ENCODE results near the gene CNPY1. TPM values are rescaled to one million over a fixed set of nuclear protein-coding genes. Genes with fewer than 3 reads are reported as not detected.
A peak's percentile ranks its signal among the peaks of the same experiment; 100 is the strongest.

The CNPY1 gene
- total and polyA plus RNA-seq, 4 donors = not detected

DNA sequence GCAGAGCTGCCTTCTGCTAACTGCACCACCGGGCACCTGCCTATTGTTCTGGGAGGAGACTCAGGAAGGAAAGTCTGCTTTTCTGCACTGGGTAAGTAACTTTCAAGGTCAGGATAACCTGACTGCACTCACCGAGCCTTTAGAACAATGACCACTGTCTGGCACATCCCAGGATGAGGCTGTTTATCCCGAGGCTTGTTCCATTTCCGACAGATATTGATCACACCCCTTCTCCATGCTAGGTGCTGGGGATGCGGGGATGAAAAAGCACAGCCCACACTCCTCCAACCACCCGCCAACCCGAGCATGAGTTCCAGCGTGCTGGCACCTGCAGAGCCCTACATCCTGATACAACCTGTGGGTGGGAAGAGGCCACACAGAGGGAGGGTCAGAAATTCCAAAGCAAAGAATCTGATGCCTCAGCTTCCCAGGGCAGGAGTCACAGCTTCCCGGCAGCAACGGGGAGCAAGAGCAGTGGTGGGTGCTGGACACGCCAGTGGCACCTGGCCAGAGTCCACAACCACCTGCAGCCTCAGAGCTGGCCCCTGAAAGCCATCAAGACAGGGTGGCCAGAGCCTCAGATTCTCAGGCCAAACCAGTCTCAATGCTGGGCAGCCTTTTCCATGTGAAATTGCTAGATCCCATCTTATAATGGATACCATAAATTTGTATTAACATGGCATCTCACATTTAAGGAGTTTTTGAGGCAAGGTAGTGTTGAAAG, 34.9 kb upstream of the CNPY1 start:
- Histone ChIP-seq H3K4me3 (ENCODE audit: low read length in 2 of 2) (no peak overlapping the region), H3K36me3 (ENCODE audit: control insufficient read depth in 1 of 2, insufficient read depth in 2 of 2, low read length in 1 of 2) (no peaks in the 10 kb centered on the region), H3K4me1 (ENCODE audit: control insufficient read depth in 1 of 2, insufficient read depth in 2 of 2, low read length in 2 of 2) (no peaks in the 10 kb centered on the region), H3K27me3 (ENCODE audit: control insufficient read depth in 1 of 2, insufficient read depth in 2 of 2, low read length in 1 of 2) (no peaks in the 10 kb centered on the region), H3K9me3 (ENCODE audit: control insufficient read depth, low read length) (no peaks in the 10 kb centered on the region), H3K27ac (ENCODE audit: low read depth in 1 of 2, low read length in 2 of 2) (no peak overlapping the region)
- intact Hi-C loops (cut with DNase I) = no loop called here
- ATAC-seq (ENCODE audit: low FRiP score) = no peak
- 63 to 71% methylated on average over 11 of the region's 11 CpGs for WGBS, 2 donors
- peak in 1 of 2 donors; percentile 34 for DNase-seq

DNA sequence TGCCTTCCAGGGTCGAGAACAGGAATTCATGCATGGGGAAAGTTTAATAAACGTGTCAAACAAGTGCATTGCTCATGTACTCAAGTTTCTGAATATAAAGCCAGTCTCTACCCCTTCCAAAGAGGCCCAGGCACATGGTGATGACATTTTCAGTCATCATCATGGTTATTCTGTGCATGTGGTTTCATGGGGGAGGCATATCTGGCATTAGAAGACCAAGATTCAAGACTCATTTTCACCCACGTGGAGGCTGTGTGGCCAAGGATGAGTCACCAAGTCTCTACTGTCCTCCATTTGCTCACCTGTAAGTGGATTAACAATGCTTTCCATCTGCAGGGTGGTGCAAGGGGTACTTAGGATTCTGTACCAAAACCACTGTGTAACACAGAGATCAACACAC, 34.0 kb upstream of the CNPY1 start:
- Histone ChIP-seq H3K4me1 (ENCODE audit: control insufficient read depth in 1 of 2, insufficient read depth in 2 of 2, low read length in 2 of 2) (no peaks in the 10 kb centered on the region), H3K27me3 (ENCODE audit: control insufficient read depth in 1 of 2, insufficient read depth in 2 of 2, low read length in 1 of 2) (no peaks in the 10 kb centered on the region), H3K4me3 (ENCODE audit: low read length in 2 of 2) (no peak overlapping the region), H3K9me3 (ENCODE audit: control insufficient read depth, low read length) (no peaks in the 10 kb centered on the region), H3K36me3 (ENCODE audit: control insufficient read depth in 1 of 2, insufficient read depth in 2 of 2, low read length in 1 of 2) (no peaks in the 10 kb centered on the region), H3K27ac (ENCODE audit: low read depth in 1 of 2, low read length in 2 of 2) (no peak overlapping the region)
- 38 to 61% methylated on average over 3 of the region's 3 CpGs for WGBS, 2 donors
- ATAC-seq (ENCODE audit: low FRiP score) = no peak
- intact Hi-C loops (cut with DNase I) = no loop called here
- no peak for DNase-seq

DNA sequence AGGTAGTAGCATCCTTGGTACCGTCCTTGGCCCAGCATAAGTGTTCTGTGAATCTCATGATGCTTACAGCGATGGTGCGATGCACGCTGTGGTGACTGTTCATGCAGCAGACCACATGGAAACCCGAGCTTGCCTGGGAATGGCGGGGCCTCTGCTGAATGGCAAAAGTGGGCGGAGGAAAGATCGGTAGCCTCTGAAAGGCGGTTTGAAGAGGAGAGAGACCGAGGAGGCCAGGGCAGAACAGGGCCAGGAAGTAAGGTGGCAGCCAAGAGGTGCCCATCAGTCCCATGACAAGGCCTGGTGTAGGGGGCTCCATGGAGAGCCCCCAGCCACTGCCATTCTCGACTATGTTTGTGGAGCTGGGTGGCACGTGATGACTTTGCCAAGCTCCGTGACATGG, 33.2 kb upstream of the CNPY1 start:
- DNase-seq (peak in 1 of 2 donors; percentile 21), ATAC-seq (ENCODE audit: low FRiP score) (no peak)
- Histone ChIP-seq H3K9me3 (ENCODE audit: control insufficient read depth, low read length) (no peaks in the 10 kb centered on the region), H3K27me3 (ENCODE audit: control insufficient read depth in 1 of 2, insufficient read depth in 2 of 2, low read length in 1 of 2) (no peaks in the 10 kb centered on the region), H3K27ac (ENCODE audit: low read depth in 1 of 2, low read length in 2 of 2) (no peak overlapping the region), H3K4me3 (ENCODE audit: low read length in 2 of 2) (no peak overlapping the region), H3K36me3 (ENCODE audit: control insufficient read depth in 1 of 2, insufficient read depth in 2 of 2, low read length in 1 of 2) (no peaks in the 10 kb centered on the region), H3K4me1 (ENCODE audit: control insufficient read depth in 1 of 2, insufficient read depth in 2 of 2, low read length in 2 of 2) (no peaks in the 10 kb centered on the region)
- 74 to 80% methylated on average over 13 of the region's 13 CpGs for WGBS, 2 donors
- intact Hi-C loops (cut with DNase I) = no loop called here

DNA sequence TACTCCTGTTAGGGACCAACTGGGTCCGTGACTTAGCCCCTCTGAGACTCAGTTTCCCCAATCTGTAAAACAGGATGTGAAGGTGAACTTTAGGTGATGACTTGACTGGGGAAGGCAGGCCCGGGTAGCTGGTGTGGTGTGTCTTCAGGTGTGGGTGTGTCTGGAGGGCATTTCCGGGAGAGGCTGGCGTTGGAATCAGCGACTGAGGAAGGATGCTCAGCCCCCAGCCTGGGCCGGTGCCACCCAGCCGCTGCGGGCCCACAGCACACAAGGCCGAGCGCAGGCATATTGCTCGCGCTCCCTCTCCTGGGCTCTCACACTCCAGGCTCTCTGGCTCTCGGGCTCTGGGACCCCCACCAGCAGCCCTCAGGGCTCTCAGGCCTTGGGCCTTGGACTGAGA, 31.7 kb upstream of the CNPY1 start:
- no peak overlapping the region for H3K27ac ChIP-seq (ENCODE audit: low read depth in 1 of 2, low read length in 2 of 2)
- DNase-seq (peak in 1 of 2 donors; percentile 63), ATAC-seq (ENCODE audit: low FRiP score) (no peak)
- no peaks in the 10 kb centered on the region for H3K36me3 ChIP-seq (ENCODE audit: control insufficient read depth in 1 of 2, insufficient read depth in 2 of 2, low read length in 1 of 2)
- WGBS, 2 donors = 94% methylated on average over 11 to 13 of the region's 13 CpGs
- H3K9me3 ChIP-seq (ENCODE audit: control insufficient read depth, low read length) = no peaks in the 10 kb centered on the region
- intact Hi-C loops (cut with DNase I) = no loop called here
- no peaks in the 10 kb centered on the region for H3K27me3 ChIP-seq (ENCODE audit: control insufficient read depth in 1 of 2, insufficient read depth in 2 of 2, low read length in 1 of 2)
- H3K4me1 ChIP-seq (ENCODE audit: control insufficient read depth in 1 of 2, insufficient read depth in 2 of 2, low read length in 2 of 2) = no peaks in the 10 kb centered on the region
- no peak overlapping the region for H3K4me3 ChIP-seq (ENCODE audit: low read length in 2 of 2)

DNA sequence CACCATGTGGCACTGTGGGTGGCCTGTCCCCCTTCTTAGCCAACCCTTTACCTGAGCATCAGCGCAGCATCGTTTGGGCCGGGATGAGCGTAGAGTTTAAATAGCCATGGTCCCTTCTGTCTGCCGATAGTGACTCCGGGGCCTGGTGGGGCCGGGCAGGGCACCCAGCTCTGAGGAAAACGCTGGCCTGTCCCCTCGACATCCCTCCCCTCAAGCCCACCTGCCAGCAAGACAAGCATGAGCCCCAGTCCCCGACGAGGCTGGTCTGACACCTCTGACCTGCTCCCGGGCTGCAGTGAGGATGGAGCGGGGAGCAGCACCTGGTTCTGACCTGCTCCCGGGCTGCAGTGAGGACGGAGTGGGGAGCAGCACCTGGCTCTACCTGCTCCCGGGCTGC, 31.1 kb upstream of the CNPY1 start:
- H3K4me1 ChIP-seq (ENCODE audit: control insufficient read depth in 1 of 2, insufficient read depth in 2 of 2, low read length in 2 of 2) = no peaks in the 10 kb centered on the region
- intact Hi-C loops (cut with DNase I) = no loop called here
- H3K27me3 ChIP-seq (ENCODE audit: control insufficient read depth in 1 of 2, insufficient read depth in 2 of 2, low read length in 1 of 2) = no peaks in the 10 kb centered on the region
- WGBS, 2 donors = 82 to 88% methylated on average over 16 of the region's 16 CpGs
- no peaks in the 10 kb centered on the region for H3K36me3 ChIP-seq (ENCODE audit: control insufficient read depth in 1 of 2, insufficient read depth in 2 of 2, low read length in 1 of 2)
- no peak overlapping the region for H3K27ac ChIP-seq (ENCODE audit: low read depth in 1 of 2, low read length in 2 of 2)
- no peak overlapping the region for H3K4me3 ChIP-seq (ENCODE audit: low read length in 2 of 2)
- H3K9me3 ChIP-seq (ENCODE audit: control insufficient read depth, low read length) = no peaks in the 10 kb centered on the region
- DNase-seq = peak in 1 of 2 donors; percentile 25
- ATAC-seq (ENCODE audit: low FRiP score) = no peak

DNA sequence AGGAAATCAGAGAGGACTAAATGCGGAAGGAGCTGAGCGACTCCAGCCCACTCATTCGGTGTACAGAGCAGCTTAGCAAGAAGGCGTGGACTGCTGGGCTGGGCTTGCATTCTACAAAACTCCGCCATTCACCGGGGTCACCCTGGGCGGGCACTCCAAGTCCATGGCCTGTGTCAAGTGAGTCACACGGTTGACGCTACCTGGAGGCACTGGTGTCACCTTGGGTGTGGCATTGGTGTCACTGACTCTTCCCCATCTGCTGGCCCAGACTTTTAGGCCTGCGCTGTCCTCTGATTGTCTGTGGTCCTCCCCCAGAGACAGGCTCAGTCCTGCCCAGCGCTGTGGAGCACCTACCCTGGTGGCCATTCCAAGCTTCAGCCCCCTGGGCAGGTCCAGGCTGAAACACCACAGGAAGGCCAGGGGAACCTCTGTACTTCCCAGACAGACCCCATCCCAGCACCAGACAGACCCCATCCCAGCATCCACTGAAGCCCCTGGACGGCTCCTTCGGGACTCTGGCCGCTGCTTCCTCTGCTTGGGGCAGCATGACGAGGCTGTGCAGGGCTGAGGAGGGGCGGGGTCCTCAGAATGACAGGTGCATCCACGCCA, 30.6 kb upstream of the CNPY1 start:
- H3K27ac ChIP-seq (ENCODE audit: low read depth in 1 of 2, low read length in 2 of 2) = no peak overlapping the region
- ATAC-seq (ENCODE audit: low FRiP score) (no peak), DNase-seq (peak in 1 of 2 donors; percentile 57)
- intact Hi-C loops (cut with DNase I) = no loop called here
- H3K4me1 ChIP-seq (ENCODE audit: control insufficient read depth in 1 of 2, insufficient read depth in 2 of 2, low read length in 2 of 2) = no peaks in the 10 kb centered on the region
- H3K27me3 ChIP-seq (ENCODE audit: control insufficient read depth in 1 of 2, insufficient read depth in 2 of 2, low read length in 1 of 2) = no peaks in the 10 kb centered on the region
- H3K4me3 ChIP-seq (ENCODE audit: low read length in 2 of 2) = no peak overlapping the region
- H3K9me3 ChIP-seq (ENCODE audit: control insufficient read depth, low read length) = no peaks in the 10 kb centered on the region
- H3K36me3 ChIP-seq (ENCODE audit: control insufficient read depth in 1 of 2, insufficient read depth in 2 of 2, low read length in 1 of 2) = no peaks in the 10 kb centered on the region
- WGBS, 2 donors = 73 to 83% methylated on average over 17 of the region's 17 CpGs

DNA sequence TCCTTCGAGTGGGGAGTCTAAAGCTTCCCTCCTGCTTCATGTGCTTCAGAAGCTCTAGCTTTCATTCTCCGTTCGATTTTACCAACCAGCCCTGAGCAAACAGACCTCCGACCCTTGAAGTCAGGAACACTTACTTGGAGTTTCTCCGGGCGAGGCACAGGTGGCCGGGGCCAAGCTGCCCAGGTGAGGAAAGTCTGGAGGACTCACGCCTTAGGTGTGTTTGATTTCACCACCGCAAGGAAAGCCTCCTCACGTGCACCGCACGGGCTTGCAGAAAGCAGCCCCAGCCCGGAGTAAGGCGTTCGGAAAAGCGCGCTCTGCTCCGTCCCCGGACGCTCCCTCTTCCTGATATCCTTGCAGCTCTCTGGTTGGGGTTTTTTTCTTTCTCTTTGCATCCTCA, 30.1 kb upstream of the CNPY1 start:
- Histone ChIP-seq H3K27me3 (ENCODE audit: control insufficient read depth in 1 of 2, insufficient read depth in 2 of 2, low read length in 1 of 2) (no peaks in the 10 kb centered on the region), H3K9me3 (ENCODE audit: control insufficient read depth, low read length) (no peaks in the 10 kb centered on the region), H3K27ac (ENCODE audit: low read depth in 1 of 2, low read length in 2 of 2) (no peak overlapping the region), H3K4me1 (ENCODE audit: control insufficient read depth in 1 of 2, insufficient read depth in 2 of 2, low read length in 2 of 2) (no peaks in the 10 kb centered on the region), H3K4me3 (ENCODE audit: low read length in 2 of 2) (no peak overlapping the region), H3K36me3 (ENCODE audit: control insufficient read depth in 1 of 2, insufficient read depth in 2 of 2, low read length in 1 of 2) (no peaks in the 10 kb centered on the region)
- ATAC-seq (ENCODE audit: low FRiP score) (no peak), DNase-seq (peak in 1 of 2 donors; percentile 70)
- intact Hi-C loops (cut with DNase I) = no loop called here
- 73 to 77% methylated on average over 20 of the region's 20 CpGs for WGBS, 2 donors

DNA sequence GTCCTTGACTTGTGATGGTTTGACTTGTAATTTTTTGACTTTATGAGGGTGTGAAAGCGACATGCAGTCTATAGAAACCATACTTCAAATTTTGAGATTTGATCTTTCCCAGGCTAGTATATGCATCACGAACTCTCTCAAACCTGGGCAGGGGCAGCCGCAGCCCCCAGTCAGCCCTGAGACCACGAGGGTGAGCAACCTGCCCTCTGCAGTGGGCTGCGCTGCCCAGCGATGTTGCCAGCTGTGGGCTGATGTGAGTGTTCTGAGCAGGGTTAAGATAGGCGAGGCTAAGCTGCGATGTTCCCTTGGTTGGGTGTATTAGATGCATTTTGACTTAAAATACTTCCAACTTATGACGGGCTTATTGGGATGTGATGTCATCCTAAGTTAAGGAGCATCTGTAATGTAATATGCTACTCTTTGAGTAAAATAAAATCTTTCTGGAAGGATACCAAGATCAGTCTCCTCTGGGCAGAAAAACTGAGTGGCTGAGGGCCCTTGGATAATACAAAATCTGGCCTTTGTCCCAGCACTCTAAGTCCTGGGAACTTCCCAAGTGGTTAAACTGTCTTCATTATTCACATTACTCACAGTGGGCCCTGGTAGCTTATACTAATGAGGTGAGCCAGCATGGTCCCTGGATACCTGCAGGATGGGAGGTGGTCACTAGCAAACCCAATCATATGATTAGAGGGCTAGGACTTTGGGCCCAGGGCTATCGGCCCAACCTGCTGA, 28.4 kb upstream of the CNPY1 start:
- intact Hi-C loops (cut with DNase I) = no loop called here
- ATAC-seq (ENCODE audit: low FRiP score) (no peak), DNase-seq (peak in 1 of 2 donors; percentile 47)
- H3K4me1 ChIP-seq (ENCODE audit: control insufficient read depth in 1 of 2, insufficient read depth in 2 of 2, low read length in 2 of 2) = no peaks in the 10 kb centered on the region
- H3K4me3 ChIP-seq (ENCODE audit: low read length in 2 of 2) = no peak overlapping the region
- H3K27ac ChIP-seq (ENCODE audit: low read depth in 1 of 2, low read length in 2 of 2) = no peak overlapping the region
- no peaks in the 10 kb centered on the region for H3K36me3 ChIP-seq (ENCODE audit: control insufficient read depth in 1 of 2, insufficient read depth in 2 of 2, low read length in 1 of 2)
- WGBS, 2 donors = 80 to 81% methylated on average over 10 of the region's 10 CpGs
- H3K27me3 ChIP-seq (ENCODE audit: control insufficient read depth in 1 of 2, insufficient read depth in 2 of 2, low read length in 1 of 2) = no peaks in the 10 kb centered on the region
- H3K9me3 ChIP-seq (ENCODE audit: control insufficient read depth, low read length) = no peaks in the 10 kb centered on the region

Data from aorta (tissue), 5 donors.